CD4-positive, alpha-beta T cell (primary cell): Measurements from ENCODE around the gene DNAJC15. TPM values are rescaled to one million over a fixed set of nuclear protein-coding genes. Genes with fewer than 3 reads are reported as not detected.

Experiments
- ATAC-seq: fragments of 200-7000 bp; cut with Tn5 transposase; one replicate; pipeline ENCODE4 v1.10.0; 2022; ENCODE audit warnings: mild to moderate bottlenecking; ENCODE audit not compliant: poor library complexity
- CTCF ChIA-PET: fragments of 350-600 bp; sonication (Branson Sonifier 250); formaldehyde crosslinking; loops from one replicate; lab custom pipeline; 2021; ENCODE audit warnings: antibody characterized with exemption, inconsistent platforms; lab: Charles Lee
- POLR2A ChIA-PET: fragments of 350-600 bp; sonication (Branson Sonifier 250); formaldehyde crosslinking; loops from one replicate; lab custom pipeline; 2021; ENCODE audit warnings: antibody characterized with exemption, inconsistent platforms; lab: Charles Lee
- DNase-seq, 14 experiments: peaks; one replicate each; pipeline ENCODE4 v3.0.0-alpha.2; 2013 to 2020; ENCODE audit warnings: mixed read lengths in 2 of 14
- H3K27ac ChIP-seq, 2 donors: one replicate each; pipeline versions ENCODE4 v1.5.1 to v1.7.0; 2013; ENCODE audit warnings: low read length in 2 of 2, low read depth in 1 of 2, mild to moderate bottlenecking in 1 of 2
- H3K27me3 ChIP-seq, 2 experiments: 1 replicate in 1 of 2; 2 replicates in 1 of 2; pipeline versions ENCODE4 v1.6.1 to v1.7.0; 2013; ENCODE audit warnings: low read length in 2 of 2, control low read depth in 1 of 2, mild to moderate bottlenecking in 1 of 2, moderate library complexity in 1 of 2; ENCODE audit not compliant: insufficient read depth in 2 of 2, control insufficient read depth in 1 of 2
- H3K36me3 ChIP-seq: one replicate; pipeline ENCODE4 v1.6.1; 2013; ENCODE audit warnings: low read length, control low read depth; ENCODE audit not compliant: insufficient read depth
- H3K4me1 ChIP-seq: one replicate; pipeline ENCODE4 v1.6.1; 2013; ENCODE audit warnings: low read length, control low read depth; ENCODE audit not compliant: insufficient read depth
- H3K4me3 ChIP-seq: one replicate; pipeline ENCODE4 v1.5.1; 2013; ENCODE audit warnings: mild to moderate bottlenecking, low read length, moderate library complexity
- H3K9me3 ChIP-seq, 2 experiments: 1 replicate in 1 of 2; 2 replicates in 1 of 2; pipeline versions ENCODE4 v1.6.1 to v1.7.0; 2013; ENCODE audit warnings: low read length in 2 of 2, mild to moderate bottlenecking in 2 of 2, control low read depth in 1 of 2, moderate library complexity in 1 of 2; ENCODE audit not compliant: control insufficient read depth in 1 of 2, insufficient read depth in 1 of 2
- H3K27ac Mint-ChIP-seq: one replicate; pipeline ENCODE4 v1.8.0; 2020; ENCODE audit warnings: mixed read lengths
- H3K27me3 Mint-ChIP-seq: one replicate; pipeline ENCODE4 v1.8.0; 2021; ENCODE audit warnings: mixed read lengths
- H3K36me3 Mint-ChIP-seq: one replicate; pipeline ENCODE4 v1.8.0; 2021; ENCODE audit warnings: low read depth, mixed read lengths
- H3K4me1 Mint-ChIP-seq: one replicate; pipeline ENCODE4 v1.8.0; 2021; ENCODE audit warnings: low read depth, mixed read lengths
- H3K4me3 Mint-ChIP-seq: one replicate; pipeline ENCODE4 v1.8.0; 2020; ENCODE audit warnings: mild to moderate bottlenecking, mixed read lengths
- H3K9me3 Mint-ChIP-seq: one replicate; pipeline ENCODE4 v1.8.0; 2020; ENCODE audit warnings: mixed read lengths
- CTCF ChIP-seq: fragments of 200-600 bp; IDR thresholded peaks from one replicate; pipeline ENCODE4 v1.8.0; 2022; ENCODE audit warnings: antibody characterized with exemption, mild to moderate bottlenecking
- intact Hi-C, 2 experiments: fragments of 100-400 bp; cut with DNase I in 1 of 2; cut with micrococcal nuclease in 1 of 2; formaldehyde crosslinking; loops; one replicate each; pipeline versions ENCODE4 v1.15.1 to v1.9.0; 2023 to 2025; cut with DNase I, micrococcal nuclease
- total RNA-seq, 174 experiments: library from RNA in 2 of 174; stranded (reverse) in 2 of 174; gene quantifications; one replicate each; pipeline ENCODE4 v1.2.3 and lab custom pipeline; 2021 to 2026

DNAJC15 gene
- total RNA-seq, 2 experiments from 2014 or later = 6.8 to 7.6 TPM

GRCh38 chr13:43083750-43084149 lies 60.4 kb downstream of the DNAJC15 start:
- peaks cover 3% of the 10 kb centered on the region for H3K9me3 Mint-ChIP-seq
- POLR2A ChIA-PET = interaction anchor here (1.3 kb wide), 1 partner anchor 92 kb away, joined by 9 read pairs; the partner anchor contains the start of gene EPSTI1
- intact Hi-C loops = no loop called here

GRCh38 chr13:43085545-43085944 lies 62.2 kb downstream of the DNAJC15 start:
- Mint-ChIP-seq H3K27me3 (no peaks in the 10 kb centered on the region), H3K36me3 (peaks cover 70% of the 10 kb centered on the region), H3K4me3 (no peak overlapping the region), H3K9me3 (peaks cover 5% of the 10 kb centered on the region), H3K27ac (no peak overlapping the region), H3K4me1 (peaks cover 19% of the 10 kb centered on the region)
- CTCF ChIA-PET = interaction anchor here (0.7 to 1.7 kb wide), 6 partner anchors 9 to 116 kb away, joined by 3 to 11 read pairs (median 4); no protein-coding TSS in a partner anchor
- POLR2A ChIA-PET = interaction anchor here (1.1 to 1.3 kb wide), 2 partner anchors 11 to 62 kb away, joined by 4 to 5 read pairs; partner anchors contain the start of gene DNAJC15
- H3K4me3 ChIP-seq = no peak overlapping the region
- H3K4me1 ChIP-seq = no peaks in the 10 kb centered on the region
- ATAC-seq (no peak), DNase-seq (peak in 3 of 14 experiments; percentile 35 to 41 (median 41))
- H3K27me3 ChIP-seq = no peaks in the 10 kb centered on the region
- H3K36me3 ChIP-seq = no peaks in the 10 kb centered on the region
- intact Hi-C loops = loop anchor here (1.0 to 5.0 kb wide), 2 partner anchors 719 to 787 kb away; no protein-coding TSS in a partner anchor
- H3K27ac ChIP-seq = no peak overlapping the region
- H3K9me3 ChIP-seq = no peaks in the 10 kb centered on the region
- TF ChIP-seq CTCF = peak; percentile 71

More at GRCh38 chr13:43083750-43084149, 60.4 kb downstream of the DNAJC15 start:
- no peaks in the 10 kb centered on the region for H3K4me1 ChIP-seq
- no peaks in the 10 kb centered on the region for H3K27me3 ChIP-seq
- TF ChIP-seq CTCF = no peak
- CTCF ChIA-PET = interaction anchor here (0.9 to 1.0 kb wide), 2 partner anchors 10 to 27 kb away, joined by 3 read pairs; no protein-coding TSS in a partner anchor
- peaks cover 67% of the 10 kb centered on the region for H3K36me3 Mint-ChIP-seq
- no peaks in the 10 kb centered on the region for H3K27me3 Mint-ChIP-seq
- H3K4me3 ChIP-seq = no peak overlapping the region
- no peak overlapping the region for H3K27ac ChIP-seq
- no peak for DNase-seq
- no peak overlapping the region for H3K4me3 Mint-ChIP-seq
- peaks cover 12% of the 10 kb centered on the region for H3K36me3 ChIP-seq
- H3K27ac Mint-ChIP-seq = no peak overlapping the region
- H3K4me1 Mint-ChIP-seq = peaks cover 19% of the 10 kb centered on the region
- ATAC-seq = no peak
- H3K9me3 ChIP-seq = no peaks in the 10 kb centered on the region

GRCh38 chr13:43086181-43086580 lies 62.8 kb downstream of the DNAJC15 start:
- ATAC-seq (no peak), DNase-seq (no peak)
- Histone ChIP-seq H3K9me3 (no peaks in the 10 kb centered on the region), H3K36me3 (no peaks in the 10 kb centered on the region), H3K27me3 (no peaks in the 10 kb centered on the region), H3K27ac (no peak overlapping the region), H3K4me1 (no peaks in the 10 kb centered on the region), H3K4me3 (no peak overlapping the region)
- peaks cover 19% of the 10 kb centered on the region for H3K4me1 Mint-ChIP-seq
- H3K4me3 Mint-ChIP-seq = no peak overlapping the region
- H3K27me3 Mint-ChIP-seq = no peaks in the 10 kb centered on the region
- H3K9me3 Mint-ChIP-seq = peaks cover 5% of the 10 kb centered on the region
- peaks cover 67% of the 10 kb centered on the region for H3K36me3 Mint-ChIP-seq
- H3K27ac Mint-ChIP-seq = no peak overlapping the region
- POLR2A ChIA-PET = interaction anchor here (1.3 kb wide), 1 partner anchor 62 kb away, joined by 5 read pairs; the partner anchor contains the start of gene DNAJC15
- CTCF ChIA-PET = interaction anchor here (1.2 kb wide), 1 partner anchor 10 kb away, joined by 5 read pairs; no protein-coding TSS in a partner anchor
- TF ChIP-seq CTCF = no peak
- intact Hi-C loops = loop anchor here (1.0 to 5.0 kb wide), 3 partner anchors 116 to 786 kb away; no protein-coding TSS in a partner anchor
